Middle frontal gyrus (tissue), 1 donor: ENCODE results near the gene P3H2.

ENCODE experiments used
- DNase-seq: peaks from one replicate; pipeline ENCODE4 v3.0.0-alpha.2; 2015; ENCODE audit warnings: low spot score; ENCODE audit errors: extremely low spot score

The P3H2 gene

GRCh38 chr3:189947948-189948723 is 172.6 kb downstream of the P3H2 start:
- DNase-seq, result no peak

GRCh38 chr3:189947068-189947467 is 173.6 kb downstream of the P3H2 start:
- no peak for DNase-seq

GRCh38 chr3:189945935-189946709 is 174.6 kb downstream of the P3H2 start:
- no peak for DNase-seq

GRCh38 chr3:189944285-189945145 is 176.2 kb downstream of the P3H2 start:
- DNase-seq, result no peak

- no peak for DNase-seq
These were observed 177.7 kb downstream of the P3H2 start for GRCh38 chr3:189942948-189943347.

- no peak for DNase-seq
These were observed 179.0 kb downstream of the P3H2 start for GRCh38 chr3:189941679-189942078.

- no peak for DNase-seq
These were observed 179.6 kb downstream of the P3H2 start for GRCh38 chr3:189941125-189941524.

GRCh38 chr3:189937302-189938127 is 183.2 kb downstream of the P3H2 start:
- no peak for DNase-seq

GRCh38 chr3:189936201-189936945 is 184.3 kb downstream of the P3H2 start:
- DNase-seq, result no peak

GRCh38 chr3:189927975-189928895 is 192.5 kb downstream of the P3H2 start:
- DNase-seq, result no peak

- DNase-seq, result no peak
These were observed 198.9 kb downstream of the P3H2 start for GRCh38 chr3:189921770-189922169.

GRCh38 chr3:189914799-189915198 is 205.9 kb downstream of the P3H2 start:
- DNase-seq, result no peak

GRCh38 chr3:189911001-189911400 is 209.7 kb downstream of the P3H2 start:
- no peak for DNase-seq

- no peak for DNase-seq
These were observed 211.1 kb downstream of the P3H2 start for GRCh38 chr3:189909573-189909972.

- no peak for DNase-seq
These were observed 211.6 kb downstream of the P3H2 start for GRCh38 chr3:189909139-189909538.

- DNase-seq, result no peak
These were observed 212.1 kb downstream of the P3H2 start for GRCh38 chr3:189908646-189909045.

GRCh38 chr3:189907803-189908202 is 212.9 kb downstream of the P3H2 start:
- no peak for DNase-seq
